ENCODE results near the gene TM4SF4.
"Not testable (repeated sequence)": the region's sequence is repeated elsewhere in the genome, so short reads cannot be mapped to it uniquely, and the experiment has no call there.

TM4SF4 gene, protein sequence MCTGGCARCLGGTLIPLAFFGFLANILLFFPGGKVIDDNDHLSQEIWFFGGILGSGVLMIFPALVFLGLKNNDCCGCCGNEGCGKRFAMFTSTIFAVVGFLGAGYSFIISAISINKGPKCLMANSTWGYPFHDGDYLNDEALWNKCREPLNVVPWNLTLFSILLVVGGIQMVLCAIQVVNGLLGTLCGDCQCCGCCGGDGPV

GRCh38 chr3:149474250-149474817 lies at the start of gene TM4SF4:
Gene TM4SF4, plus strand, starts transcription at chr3:149474697. Its CDS starts 181 bp downstream, at chr3:149474878.
- DNase-seq, result no peak

- DNase-seq, result no peak
Measured at GRCh38 chr3:149424918-149425317, 49.6 kb upstream of the TM4SF4 start.

DNA sequence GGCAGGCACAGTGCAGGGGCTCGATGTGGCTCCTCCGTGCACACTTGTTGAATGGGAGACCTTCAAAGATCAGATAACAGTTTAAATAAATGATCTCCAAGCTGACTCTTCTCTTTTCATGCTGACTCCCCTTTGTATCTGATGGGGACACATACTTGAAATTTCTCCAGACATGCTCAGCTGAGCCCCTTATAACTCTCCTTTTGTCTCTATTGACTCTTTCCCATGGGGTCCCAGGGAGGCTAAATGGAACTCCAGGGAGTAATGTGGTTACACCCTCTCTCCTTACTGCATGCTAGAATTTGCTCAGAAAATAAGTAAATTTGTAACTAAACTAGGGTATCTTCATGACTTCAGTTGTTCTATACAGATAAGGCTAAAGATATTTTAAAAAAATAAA lies 48.2 kb upstream of the TM4SF4 start:
- no peak for DNase-seq

DNA sequence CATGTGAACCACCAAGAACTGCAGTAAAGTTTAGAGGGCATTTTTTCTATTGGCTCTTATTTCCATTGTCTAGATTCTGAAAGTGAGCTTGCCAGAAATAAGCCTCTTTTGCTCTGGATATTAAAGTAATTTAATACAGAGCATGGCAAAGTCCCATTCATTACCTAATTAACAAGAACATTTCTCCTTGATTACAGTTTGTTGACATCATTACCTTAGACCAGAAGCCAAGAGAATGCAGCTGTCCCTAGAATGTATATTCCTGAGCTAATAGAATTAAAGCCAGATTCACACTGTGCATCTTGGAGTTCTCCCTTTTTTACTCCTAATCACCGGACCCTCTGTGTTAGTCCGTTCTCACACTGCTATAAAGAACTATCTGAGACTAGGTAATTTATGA lies 46.4 kb upstream of the TM4SF4 start:
- no peak for DNase-seq

DNA sequence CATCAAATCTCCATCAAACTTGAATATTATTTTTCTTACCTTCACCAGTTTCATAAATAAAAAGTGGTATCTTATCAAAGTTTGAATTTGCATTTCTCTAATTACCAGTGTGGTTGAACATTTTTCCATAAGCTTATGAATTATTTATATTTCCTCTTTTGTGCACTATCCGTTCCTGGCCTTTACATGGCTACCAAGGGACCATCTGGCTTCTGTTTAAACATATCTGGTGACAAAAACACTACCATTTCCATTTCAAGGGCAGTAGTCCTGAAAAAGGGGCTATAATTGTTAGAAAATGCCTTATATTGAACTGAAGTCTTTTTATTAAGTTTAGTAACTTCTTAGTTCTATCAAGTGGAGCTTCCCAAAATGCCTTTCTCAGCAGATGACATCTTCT lies 44.3 kb upstream of the TM4SF4 start:
- no peak for DNase-seq

DNA sequence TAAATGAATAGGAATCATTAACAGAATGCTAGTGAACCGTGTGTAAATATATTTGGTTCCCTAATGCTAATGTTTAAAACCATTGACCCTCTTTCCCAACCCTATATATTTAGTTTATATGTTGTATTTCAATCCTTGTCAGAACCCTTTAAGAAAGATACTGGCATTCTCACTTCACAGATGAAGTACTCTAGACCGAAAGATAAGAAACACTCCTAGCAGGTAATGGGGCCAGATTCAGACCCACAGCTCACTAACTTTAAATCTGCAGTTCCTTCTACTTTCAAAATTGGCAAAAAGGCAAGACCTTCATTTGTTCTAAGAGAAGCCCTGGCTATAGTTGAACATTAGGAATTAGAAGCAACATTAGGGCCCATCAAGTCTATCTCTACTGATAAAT lies 42.3 kb upstream of the TM4SF4 start:
- DNase-seq, result no peak

DNA sequence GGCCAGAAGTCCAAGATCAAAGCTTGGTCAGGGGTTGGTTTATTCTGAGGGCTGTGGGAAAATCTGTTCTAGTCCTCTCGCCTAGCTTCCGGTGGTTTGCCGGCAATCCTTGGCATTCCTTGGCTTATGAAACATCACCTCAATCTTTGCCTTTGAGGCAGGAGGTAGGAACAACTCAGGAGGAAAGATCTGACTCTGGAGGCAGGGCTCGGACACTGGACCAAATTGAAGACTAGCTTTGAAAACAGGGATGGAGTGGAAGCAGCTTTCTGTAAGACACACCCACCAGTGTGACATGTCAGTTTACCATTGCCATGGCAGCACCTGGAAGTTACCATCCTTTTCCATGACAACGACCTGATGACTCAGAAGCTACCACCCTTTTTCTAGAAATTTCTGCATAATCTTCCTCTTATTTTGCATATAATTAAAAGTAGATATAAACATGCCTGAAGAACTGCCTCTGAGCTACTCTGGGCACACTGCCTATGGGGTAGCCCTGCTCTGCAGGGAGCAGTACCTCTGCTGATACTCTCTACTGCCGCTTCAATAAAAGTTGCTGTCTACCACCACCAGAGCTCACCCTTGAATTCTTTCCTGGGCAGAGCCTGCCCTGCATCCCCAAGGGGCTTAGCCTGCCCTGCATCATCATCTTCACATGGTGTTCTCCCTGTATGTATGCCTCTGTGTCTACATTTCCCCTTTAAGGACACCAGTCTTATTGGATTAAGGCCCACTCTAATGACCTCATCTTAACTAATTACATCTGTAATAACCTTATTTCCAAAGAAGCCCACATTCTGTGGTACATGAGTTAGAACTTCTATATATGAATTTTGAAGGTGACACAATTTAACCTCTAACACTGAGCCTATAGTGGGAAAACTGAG lies 38.3 kb upstream of the TM4SF4 start:
- no peak for DNase-seq

GRCh38 chr3:149437286-149437685 lies 37.2 kb upstream of the TM4SF4 start:
- DNase-seq, result no peak

DNA sequence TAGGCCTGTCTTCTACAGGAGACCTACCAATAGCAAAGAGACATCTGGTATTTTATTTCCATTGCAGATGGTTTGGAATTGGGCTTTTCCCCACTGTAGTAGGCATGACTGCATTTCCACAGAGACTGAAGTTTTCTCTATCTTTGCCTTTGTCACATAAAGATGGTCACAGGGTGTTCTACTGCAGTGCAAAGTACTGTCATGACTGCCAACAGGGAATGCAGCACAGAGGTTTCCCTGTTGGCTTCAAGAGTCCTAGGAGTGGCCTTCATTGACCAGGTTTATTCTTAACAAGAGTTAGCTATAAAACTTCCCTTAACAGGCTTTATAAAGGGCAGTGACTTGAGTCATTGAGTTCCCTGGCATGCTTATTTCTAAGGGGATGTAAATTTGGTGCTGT lies 36.8 kb upstream of the TM4SF4 start:
- DNase-seq, result no peak

DNA sequence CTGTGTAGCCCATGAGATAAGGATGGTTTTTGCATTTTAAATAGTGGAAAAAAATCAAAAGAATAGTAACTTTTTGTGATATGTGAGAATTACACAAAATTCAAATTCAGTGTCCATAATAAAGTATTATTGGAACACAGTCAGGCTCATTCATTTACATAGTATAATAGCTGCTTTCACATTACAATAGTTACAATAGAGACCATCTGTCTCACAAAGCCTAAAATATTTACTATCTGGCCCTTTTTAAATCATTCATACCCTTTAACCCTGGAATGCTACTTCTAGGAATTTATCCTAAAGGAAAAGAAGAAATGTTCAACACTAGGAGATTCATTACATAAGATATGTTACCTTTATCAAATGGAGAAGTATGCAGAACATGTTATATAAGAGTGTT lies 35.5 kb upstream of the TM4SF4 start:
- no peak for DNase-seq

DNA sequence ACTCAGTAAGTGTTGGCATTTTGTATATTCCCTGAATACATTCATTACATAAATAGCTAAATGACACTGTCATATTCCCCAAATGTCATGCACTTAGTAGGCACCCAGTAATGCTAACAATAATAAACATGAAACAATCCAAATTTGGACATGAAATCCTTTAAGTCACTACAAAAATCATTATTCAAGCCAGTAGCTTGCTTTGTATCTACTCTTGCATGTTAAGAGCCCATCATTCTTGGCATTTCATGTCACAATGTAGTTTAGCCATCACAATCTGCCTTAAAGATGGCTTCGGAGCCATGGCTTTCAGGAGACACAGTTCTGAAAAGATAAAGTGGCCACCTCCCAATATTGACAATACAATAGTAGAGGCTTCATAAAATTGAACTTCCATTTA lies 32.9 kb upstream of the TM4SF4 start:
- no peak for DNase-seq

GRCh38 chr3:149442043-149442442 lies 32.5 kb upstream of the TM4SF4 start:
- DNase-seq, result no peak

- no peak for DNase-seq
Measured at GRCh38 chr3:149442851-149443544, 31.5 kb upstream of the TM4SF4 start.

GRCh38 chr3:149443545-149443912 lies 31.0 kb upstream of the TM4SF4 start:
- no peak for DNase-seq

GRCh38 chr3:149444867-149445266 lies 29.6 kb upstream of the TM4SF4 start:
- DNase-seq, result not testable (repeated sequence)

DNA sequence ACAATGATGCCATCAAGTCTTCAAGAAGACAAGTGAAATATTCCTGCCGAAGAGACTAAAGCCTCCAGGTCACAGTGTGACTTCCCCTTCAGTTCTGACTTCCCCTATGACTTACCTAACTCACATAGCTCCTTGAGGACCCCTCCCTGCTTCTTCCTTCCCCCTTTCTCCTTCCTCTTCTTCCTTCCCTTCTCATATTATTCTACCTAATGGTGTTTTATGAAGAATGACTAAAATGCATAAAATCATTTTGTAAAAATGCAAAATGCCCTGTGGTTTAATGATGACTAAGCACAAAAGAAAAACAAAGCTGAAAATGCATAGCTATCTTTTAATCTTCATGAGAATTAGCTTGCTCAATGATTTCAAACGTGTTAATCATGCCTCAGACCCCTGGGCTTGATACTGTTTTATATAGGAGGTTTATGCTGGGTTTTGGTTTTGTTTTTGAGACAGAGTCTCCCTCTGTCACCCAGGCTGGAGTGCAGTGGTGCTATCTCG lies 26.1 kb upstream of the TM4SF4 start:
- DNase-seq, result no peak

- no peak for DNase-seq
Measured at GRCh38 chr3:149449182-149449581, 25.3 kb upstream of the TM4SF4 start.

- DNase-seq, result no peak
Measured at GRCh38 chr3:149449799-149450198, 24.7 kb upstream of the TM4SF4 start.

DNA sequence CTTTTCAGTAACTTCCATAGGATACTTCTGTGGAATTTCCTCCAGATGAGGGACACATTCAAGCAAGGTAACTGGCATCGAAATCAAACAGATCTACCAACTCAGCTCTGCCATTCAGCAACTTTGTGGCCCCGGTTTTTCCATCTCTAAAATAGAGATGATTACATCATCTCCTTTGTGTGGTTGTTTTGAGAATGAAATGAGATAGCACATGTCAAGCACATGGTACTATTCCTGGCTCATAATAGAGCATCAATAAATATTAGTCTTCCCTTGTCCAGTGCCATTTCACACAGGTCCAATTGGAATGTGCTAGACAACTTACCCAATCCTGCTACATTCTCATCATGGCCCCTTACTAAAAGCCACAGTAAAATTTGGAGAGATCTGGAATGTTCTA lies 24.2 kb upstream of the TM4SF4 start:
- no peak for DNase-seq

GRCh38 chr3:149452036-149452435 lies 22.5 kb upstream of the TM4SF4 start:
- no peak for DNase-seq

- DNase-seq, result no peak
Measured at GRCh38 chr3:149453140-149453805, 21.2 kb upstream of the TM4SF4 start.

- no peak for DNase-seq
Measured at GRCh38 chr3:149454746-149455145, 19.8 kb upstream of the TM4SF4 start.

- no peak for DNase-seq
Measured at GRCh38 chr3:149455366-149455765, 19.1 kb upstream of the TM4SF4 start.
